ENCODE data around the gene UNC13C.

- TF ChIP-seq CTCF (IDR thresholded peaks at IDR 0.05; ENCODE audit: extremely low read depth in 1 of 2, insufficient read depth in 1 of 2, low read depth in 1 of 2, low read length in 2 of 2): no peak
- no peak for TF ChIP-seq GATA2 (IDR thresholded peaks at IDR 0.05; ENCODE audit: insufficient read depth, insufficient read length, low read depth, low read length)
- no peak for TF ChIP-seq JUN (IDR thresholded peaks at IDR 0.05; ENCODE audit: borderline replicate concordance, insufficient read depth, insufficient read length, low read depth)
- no peak for TF ChIP-seq POLR2AphosphoS5 (IDR thresholded peaks at IDR 0.05; ENCODE audit: insufficient read depth, low read depth, low read length)
- no peak for TF ChIP-seq EZH2 (IDR thresholded peaks at IDR 0.05; ENCODE audit: borderline replicate concordance, low read depth, low read length, severe bottlenecking)
- no peak for TF ChIP-seq POLR2A (IDR thresholded peaks at IDR 0.05; ENCODE audit: low read depth, low read length)
- no peak for TF ChIP-seq MAX (IDR thresholded peaks at IDR 0.05; ENCODE audit: insufficient read depth, insufficient read length)
- no peak for TF ChIP-seq FOS (IDR thresholded peaks at IDR 0.05; ENCODE audit: borderline replicate concordance, insufficient read depth, low read length)
Measured at GRCh38 chr15:54502416-54503075, 524.3 kb downstream of the UNC13C start.

All from endothelial cell of umbilical vein (primary cell).